Measurements from ENCODE around the gene MMD. TPM values are rescaled to one million over a fixed set of nuclear protein-coding genes. Genes with fewer than 3 reads are reported as not detected.

The MMD gene
- total RNA-seq, 1 donor from 2014 or later = 22.9 TPM

DNA sequence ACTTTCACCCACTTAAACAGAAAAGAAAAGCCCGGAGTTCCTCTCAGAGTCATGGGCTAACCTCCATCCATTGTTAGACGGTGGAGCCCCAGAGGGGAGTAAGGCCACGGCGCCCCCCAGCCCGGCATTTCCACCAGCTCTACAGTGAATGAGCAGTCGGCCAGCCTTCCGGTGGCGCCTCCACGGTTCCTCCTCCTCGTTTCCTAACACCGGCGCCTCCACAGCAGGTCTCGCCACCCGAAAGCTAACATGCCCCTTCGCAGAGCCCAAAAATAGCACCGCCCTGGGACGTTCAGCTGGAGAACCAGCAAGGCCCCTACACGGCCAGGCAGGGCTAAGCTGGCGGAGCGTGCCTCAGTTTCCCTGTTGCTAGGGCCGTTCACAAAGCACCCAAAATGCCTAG lies 858 bp downstream of the MMD start:
- no peaks in the 10 kb centered on the region for H3K4me1 ChIP-seq
- no peaks in the 10 kb centered on the region for H3K27me3 ChIP-seq
- no peaks in the 10 kb centered on the region for H3K36me3 ChIP-seq
- intact Hi-C loops (cut with DNase I) = loop anchor here (2.0 to 5.0 kb wide), 5 partner anchors 158 to 520 kb away; partner anchors contain the start of genes HLF, PCTP and TOM1L1
- no peaks in the 10 kb centered on the region for H3K9me3 ChIP-seq
- TF ChIP-seq, protein P1, sequence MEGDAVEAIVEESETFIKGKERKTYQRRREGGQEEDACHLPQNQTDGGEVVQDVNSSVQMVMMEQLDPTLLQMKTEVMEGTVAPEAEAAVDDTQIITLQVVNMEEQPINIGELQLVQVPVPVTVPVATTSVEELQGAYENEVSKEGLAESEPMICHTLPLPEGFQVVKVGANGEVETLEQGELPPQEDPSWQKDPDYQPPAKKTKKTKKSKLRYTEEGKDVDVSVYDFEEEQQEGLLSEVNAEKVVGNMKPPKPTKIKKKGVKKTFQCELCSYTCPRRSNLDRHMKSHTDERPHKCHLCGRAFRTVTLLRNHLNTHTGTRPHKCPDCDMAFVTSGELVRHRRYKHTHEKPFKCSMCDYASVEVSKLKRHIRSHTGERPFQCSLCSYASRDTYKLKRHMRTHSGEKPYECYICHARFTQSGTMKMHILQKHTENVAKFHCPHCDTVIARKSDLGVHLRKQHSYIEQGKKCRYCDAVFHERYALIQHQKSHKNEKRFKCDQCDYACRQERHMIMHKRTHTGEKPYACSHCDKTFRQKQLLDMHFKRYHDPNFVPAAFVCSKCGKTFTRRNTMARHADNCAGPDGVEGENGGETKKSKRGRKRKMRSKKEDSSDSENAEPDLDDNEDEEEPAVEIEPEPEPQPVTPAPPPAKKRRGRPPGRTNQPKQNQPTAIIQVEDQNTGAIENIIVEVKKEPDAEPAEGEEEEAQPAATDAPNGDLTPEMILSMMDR (IDR thresholded peaks at IDR 0.05) = no peak
- DNase-seq (ENCODE audit: low spot score in 2 of 2) = peak in 1 of 2 donors; percentile 72
- H3K4me3 ChIP-seq = peak overlapping the region; percentile 98 to 100
- H3K27ac ChIP-seq = peak overlapping the region; percentile 71 to 73

GRCh38 chr17:55420067-55420775 lies 1.4 kb downstream of the MMD start:
- Histone ChIP-seq H3K4me3 (peak overlapping the region; percentile 98 to 100), H3K36me3 (no peaks in the 10 kb centered on the region), H3K9me3 (no peaks in the 10 kb centered on the region), H3K4me1 (no peaks in the 10 kb centered on the region), H3K27me3 (no peaks in the 10 kb centered on the region), H3K27ac (peak overlapping the region; percentile 71 to 73)
- intact Hi-C loops (cut with DNase I) = loop anchor here (2.0 to 5.0 kb wide), 5 partner anchors 158 to 519 kb away; partner anchors contain the start of genes HLF, PCTP and TOM1L1
- TF ChIP-seq, protein P1 (IDR thresholded peaks at IDR 0.05) = no peak
- no peak for DNase-seq (ENCODE audit: low spot score in 2 of 2)

DNA sequence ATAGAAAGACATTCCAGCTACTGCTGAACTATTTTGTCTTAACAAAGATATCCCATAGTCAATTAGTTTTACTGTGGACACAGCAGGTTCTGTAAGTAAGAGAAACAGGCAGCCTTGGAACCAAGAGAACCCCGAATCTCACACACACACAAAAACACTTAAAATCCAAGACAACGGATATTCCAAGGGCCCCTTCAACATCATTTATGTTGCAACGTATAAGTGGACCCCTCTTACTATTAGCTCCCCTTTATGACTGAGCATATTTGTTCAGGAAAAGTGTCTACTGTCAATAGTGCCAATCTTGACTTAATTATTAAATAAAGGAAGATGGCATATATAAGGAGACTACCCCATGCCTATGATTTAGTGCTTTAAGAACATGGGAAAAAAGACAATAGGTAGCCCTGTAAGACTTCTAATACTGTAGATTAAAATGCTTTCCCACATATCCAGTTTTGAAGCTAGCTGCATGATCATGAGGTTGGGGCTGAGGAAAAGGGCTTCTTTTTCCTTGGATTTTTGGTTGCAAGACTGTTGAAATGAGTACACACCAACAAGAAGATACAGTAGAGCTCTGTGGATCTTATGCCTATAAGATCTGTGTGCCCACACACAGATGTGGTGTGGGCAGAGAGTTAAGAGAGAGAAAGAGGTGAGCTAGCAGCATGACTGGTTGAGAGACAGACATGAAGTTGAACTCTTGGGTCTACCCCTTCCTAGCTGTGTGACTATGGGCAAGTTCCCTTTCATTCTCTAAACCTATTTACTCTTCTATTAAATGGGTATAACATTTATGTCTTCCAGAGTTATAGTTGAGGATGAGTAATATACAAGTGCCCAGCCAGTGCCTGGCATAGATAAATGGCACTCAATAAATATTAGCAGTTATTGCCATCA lies 3.0 kb downstream of the MMD start:
- Histone ChIP-seq H3K27me3 (no peaks in the 10 kb centered on the region), H3K4me1 (no peaks in the 10 kb centered on the region), H3K4me3 (no peak overlapping the region), H3K9me3 (no peaks in the 10 kb centered on the region), H3K27ac (no peak overlapping the region), H3K36me3 (no peaks in the 10 kb centered on the region)
- no peak for DNase-seq (ENCODE audit: low spot score in 2 of 2)
- intact Hi-C loops (cut with DNase I) = no loop called here
- TF ChIP-seq, protein P1 (IDR thresholded peaks at IDR 0.05) = no peak

DNA sequence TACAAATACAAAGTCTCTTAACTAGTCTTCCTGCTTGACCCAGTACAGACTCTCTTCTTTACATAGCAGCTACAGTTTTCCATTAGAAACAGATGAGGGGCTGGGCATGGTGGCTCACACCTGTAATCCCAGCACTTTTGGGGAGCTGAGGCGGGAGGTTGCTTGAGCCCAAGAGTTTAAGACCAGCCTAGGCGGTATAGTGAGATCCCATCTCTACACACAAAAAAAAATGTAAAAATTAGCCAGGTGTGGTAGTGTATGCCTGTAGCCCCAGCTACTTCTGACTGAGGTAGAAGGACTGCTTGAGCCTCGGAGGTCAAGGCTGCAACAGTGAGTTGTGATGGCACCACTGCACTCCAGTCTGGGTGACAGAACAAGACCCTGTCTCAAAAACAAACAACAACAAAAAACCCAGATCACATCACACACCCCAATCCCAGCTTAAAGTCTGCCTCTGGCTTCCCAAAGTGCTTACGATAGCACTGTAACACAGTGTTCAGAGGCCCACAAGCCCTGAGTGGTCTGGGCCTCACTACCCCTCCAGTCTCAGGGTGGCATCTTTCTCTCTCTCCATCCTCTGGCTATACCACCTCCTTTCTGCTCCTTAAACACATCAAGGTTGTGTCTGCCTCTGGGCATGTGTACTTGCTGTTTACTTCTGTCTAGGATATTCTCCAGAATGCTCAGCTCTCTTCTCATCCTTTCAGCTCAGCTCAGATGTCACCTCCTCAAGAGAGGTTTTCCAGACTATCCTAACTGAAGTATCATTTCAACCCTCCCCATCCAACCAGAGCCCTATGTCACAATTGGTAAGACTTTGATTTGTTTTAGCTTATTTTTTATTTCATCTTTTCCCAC lies 4.0 kb downstream of the MMD start:
- intact Hi-C loops (cut with DNase I) = no loop called here
- TF ChIP-seq, protein P1 (IDR thresholded peaks at IDR 0.05) = no peak
- no peak overlapping the region for H3K27ac ChIP-seq
- no peak for DNase-seq (ENCODE audit: low spot score in 2 of 2)
- no peaks in the 10 kb centered on the region for H3K9me3 ChIP-seq
- no peaks in the 10 kb centered on the region for H3K27me3 ChIP-seq
- H3K36me3 ChIP-seq = peaks cover 0 to 4% of the 10 kb centered on the region in 2 donors
- H3K4me3 ChIP-seq = no peak overlapping the region
- H3K4me1 ChIP-seq = no peaks in the 10 kb centered on the region

- Histone ChIP-seq H3K36me3 (peaks cover 0 to 6% of the 10 kb centered on the region in 2 donors), H3K4me3 (no peak overlapping the region), H3K4me1 (no peaks in the 10 kb centered on the region), H3K27me3 (no peaks in the 10 kb centered on the region), H3K9me3 (no peaks in the 10 kb centered on the region), H3K27ac (peak overlapping the region in 1 of 2 donors; percentile 44)
- TF ChIP-seq, protein P1 (IDR thresholded peaks at IDR 0.05) = no peak
- no peak for DNase-seq (ENCODE audit: low spot score in 2 of 2)
- intact Hi-C loops (cut with DNase I) = no loop called here
Measured at GRCh38 chr17:55416470-55417052, 5.1 kb downstream of the MMD start.
